ENCODE measurements around the gene UBR4.

DNA sequence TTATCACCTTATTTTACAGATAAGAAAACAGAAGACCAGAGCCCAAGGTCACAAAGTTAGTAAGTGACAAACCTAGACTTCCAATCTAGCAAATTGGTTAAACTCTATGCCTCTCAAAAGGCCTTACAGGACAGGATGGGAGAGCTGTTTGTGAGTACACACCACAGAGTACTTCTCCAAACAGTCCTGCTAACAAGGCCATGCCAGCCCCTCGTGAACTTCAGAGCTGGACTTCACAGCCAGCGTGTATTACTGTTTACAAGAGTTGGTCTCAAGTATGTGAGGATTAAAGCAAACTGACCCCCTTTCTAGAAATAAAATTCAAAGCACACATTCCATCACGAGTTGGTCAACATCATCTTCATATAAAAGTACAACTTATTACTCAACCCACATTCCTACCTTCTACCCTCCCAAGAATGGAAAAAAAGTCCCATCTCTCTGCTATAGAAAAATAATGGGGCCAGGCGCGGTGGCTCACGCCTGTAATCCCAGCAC, 19.8 kb upstream of the UBR4 start:
- TF ChIP-seq CEBPB (IDR thresholded peaks at IDR 0.05; ENCODE audit: borderline replicate concordance in 1 of 2, low read depth in 2 of 2, low read length in 2 of 2): no peak
- no peak for TF ChIP-seq CTCF (IDR thresholded peaks at IDR 0.05 in 2 of 3, conservative IDR thresholded peaks at IDR 0.05 in 1 of 3; ENCODE audit: control insufficient read depth in 2 of 3, extremely low read depth in 1 of 3, insufficient read depth in 1 of 3, low read depth in 3 of 3, low read length in 3 of 3)
- no peak for TF ChIP-seq TCF12 (IDR thresholded peaks at IDR 0.05; ENCODE audit: low read depth, low read length)
- TF ChIP-seq POLR2A (IDR thresholded peaks at IDR 0.05; ENCODE audit: low read depth, low read length): no peak
- no peak for TF ChIP-seq CREB1 (IDR thresholded peaks at IDR 0.05; ENCODE audit: low read depth)
- TF ChIP-seq TAF1 (IDR thresholded peaks at IDR 0.05; ENCODE audit: borderline replicate concordance, low read depth, low read length): no peak
- TF ChIP-seq EZH2 (IDR thresholded peaks at IDR 0.05; ENCODE audit: borderline replicate concordance, control insufficient read depth, low read depth, low read length): no peak
- TF ChIP-seq MAX (IDR thresholded peaks at IDR 0.05; ENCODE audit: low read depth, low read length): no peak
- TF ChIP-seq SP1 (IDR thresholded peaks at IDR 0.05; ENCODE audit: low read depth, low read length): no peak
- no peak for TF ChIP-seq CHD1 (IDR thresholded peaks at IDR 0.05; ENCODE audit: low read depth, low read length)
- TF ChIP-seq NRF1 (conservative IDR thresholded peaks at IDR 0.05; ENCODE audit: low read depth, low read length): no peak
- no peak for TF ChIP-seq MTA3 (IDR thresholded peaks at IDR 0.05; ENCODE audit: borderline replicate concordance, low read length)

All from GM12878 (cell line).